Upper lobe of left lung (tissue), 6 donors: ENCODE data around the gene C4orf50. TPM values are rescaled to one million over a fixed set of nuclear protein-coding genes. Genes with fewer than 3 reads are reported as not detected.

Source experiments
- ATAC-seq, 2 donors: fragments of 200-7000 bp; cut with Tn5 transposase; one replicate each; pipeline ENCODE4 v1.9.1; 2022; ENCODE audit warnings: mild to moderate bottlenecking in 2 of 2, moderate library complexity in 2 of 2; ENCODE audit not compliant: low FRiP score in 2 of 2
- DNase-seq, 2 donors: peaks; one replicate each; pipeline ENCODE4 v3.0.0-alpha.2; 2019 to 2020
- H3K27ac ChIP-seq, 4 donors: fragments of 200-600 bp; sonication (generic); one replicate each; pipeline ENCODE4 v1.5.1; 2016 to 2019
- H3K27me3 ChIP-seq, 4 donors: fragments of 200-600 bp; sonication (generic); one replicate each; pipeline ENCODE4 v1.5.1; 2017 to 2019
- H3K36me3 ChIP-seq, 4 donors: fragments of 200-600 bp; sonication (generic); one replicate each; pipeline ENCODE4 v1.5.1; 2016 to 2019
- H3K4me1 ChIP-seq, 4 donors: fragments of 200-600 bp; sonication (generic); one replicate each; pipeline ENCODE4 v1.5.1; 2018 to 2019
- H3K4me3 ChIP-seq, 4 donors: fragments of 200-600 bp; sonication (generic); one replicate each; pipeline ENCODE4 v1.5.1; 2017 to 2019; ENCODE audit warnings: mild to moderate bottlenecking in 2 of 4, moderate library complexity in 1 of 4
- H3K9me3 ChIP-seq, 4 donors: fragments of 200-600 bp; sonication (generic); one replicate each; pipeline ENCODE4 v1.5.1; 2018 to 2019
- EP300 ChIP-seq, 4 donors: sonication (generic); formaldehyde crosslinking; IDR thresholded peaks; one replicate each; pipeline ENCODE4 v1.5.1; 2017; ENCODE audit warnings: antibody characterized with exemption in 4 of 4, control low read depth in 2 of 4
- POLR2A ChIP-seq, 4 donors: fragments of 450-650 bp; IDR thresholded peaks; one replicate each; pipeline ENCODE4 v1.5.1; 2016 to 2017; ENCODE audit warnings: antibody characterized with exemption in 4 of 4, mild to moderate bottlenecking in 2 of 4
- POLR2AphosphoS5 ChIP-seq, 2 donors: sonication (generic); formaldehyde crosslinking; IDR thresholded peaks; one replicate each; pipeline ENCODE4 v1.5.1; 2017; ENCODE audit warnings: antibody characterized with exemption in 2 of 2
- WGBS, 2 donors: methylation state at CpG; one replicate each; pipeline ENCODE4 v1.1.5; 2017 to 2018; 5-methylcytosine and 5-hydroxymethylcytosine counted together
- total RNA-seq, 6 donors: library from RNA; depleted of rRNA in 4 of 6; stranded (reverse); fragments of >200 nt in 4 of 6; gene quantifications; one replicate each; pipeline versions ENCODE4 v1.1.0 to v1.2.1, GENCODE V29; 2016 to 2021
- TF ChIP-seq, protein P1 (sequence below), 6 experiments: fragments of 450-650 bp in 4 of 6; fragments of 200-600 bp in 2 of 6; sonication (generic) in 2 of 6; IDR thresholded peaks; one replicate each; pipeline ENCODE4 v1.5.1; 2016 to 2019; ENCODE audit warnings: antibody characterized with exemption in 6 of 6
- donor health status: DM: no; HTN: no; CAD: no; lungs with moderate emphysema.
- donor health status: DM: no; HTN: yes; CAD: no; lungs with severe emphysema.

Gene C4orf50
- total RNA-seq, 6 donors from 2014 or later: 0.03 to 1.3 (median 0.65) TPM

DNA sequence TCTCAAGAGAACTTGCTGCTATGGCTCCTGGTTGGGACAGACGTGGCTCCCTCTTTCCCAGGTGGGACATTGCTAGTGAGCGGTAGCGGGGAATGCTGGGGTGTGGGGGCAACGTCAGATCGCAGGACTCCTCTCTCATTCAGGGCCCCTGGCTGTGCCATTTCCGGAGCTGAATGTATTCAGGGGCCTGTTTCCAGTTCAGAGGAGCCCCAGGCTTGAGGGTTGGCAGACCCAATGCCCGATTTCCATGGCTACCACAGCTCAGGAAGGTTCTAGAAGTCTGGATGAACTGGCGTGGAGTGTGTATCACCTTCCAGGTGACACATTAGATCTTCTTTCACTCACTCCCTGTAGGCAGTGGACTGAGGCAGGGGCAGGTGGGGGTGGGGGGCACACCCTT, 99.2 kb downstream of the C4orf50 start:
- Histone ChIP-seq H3K4me3 (no peak overlapping the region), H3K27me3 (no peaks in the 10 kb centered on the region), H3K4me1 (no peaks in the 10 kb centered on the region), H3K27ac (no peak overlapping the region), H3K9me3 (no peaks in the 10 kb centered on the region), H3K36me3 (no peaks in the 10 kb centered on the region)
- 87 to 100% methylated on average over 5 to 8 of the region's 8 CpGs for WGBS, 2 donors
- DNase-seq: no peak
- no peak for ATAC-seq
- TF ChIP-seq, protein P1, sequence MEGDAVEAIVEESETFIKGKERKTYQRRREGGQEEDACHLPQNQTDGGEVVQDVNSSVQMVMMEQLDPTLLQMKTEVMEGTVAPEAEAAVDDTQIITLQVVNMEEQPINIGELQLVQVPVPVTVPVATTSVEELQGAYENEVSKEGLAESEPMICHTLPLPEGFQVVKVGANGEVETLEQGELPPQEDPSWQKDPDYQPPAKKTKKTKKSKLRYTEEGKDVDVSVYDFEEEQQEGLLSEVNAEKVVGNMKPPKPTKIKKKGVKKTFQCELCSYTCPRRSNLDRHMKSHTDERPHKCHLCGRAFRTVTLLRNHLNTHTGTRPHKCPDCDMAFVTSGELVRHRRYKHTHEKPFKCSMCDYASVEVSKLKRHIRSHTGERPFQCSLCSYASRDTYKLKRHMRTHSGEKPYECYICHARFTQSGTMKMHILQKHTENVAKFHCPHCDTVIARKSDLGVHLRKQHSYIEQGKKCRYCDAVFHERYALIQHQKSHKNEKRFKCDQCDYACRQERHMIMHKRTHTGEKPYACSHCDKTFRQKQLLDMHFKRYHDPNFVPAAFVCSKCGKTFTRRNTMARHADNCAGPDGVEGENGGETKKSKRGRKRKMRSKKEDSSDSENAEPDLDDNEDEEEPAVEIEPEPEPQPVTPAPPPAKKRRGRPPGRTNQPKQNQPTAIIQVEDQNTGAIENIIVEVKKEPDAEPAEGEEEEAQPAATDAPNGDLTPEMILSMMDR (IDR thresholded peaks at IDR 0.05): no peak
- TF ChIP-seq POLR2A (IDR thresholded peaks at IDR 0.05): no peak
- no peak for TF ChIP-seq POLR2AphosphoS5 (IDR thresholded peaks at IDR 0.05)
- no peak for TF ChIP-seq EP300 (IDR thresholded peaks at IDR 0.05)

DNA sequence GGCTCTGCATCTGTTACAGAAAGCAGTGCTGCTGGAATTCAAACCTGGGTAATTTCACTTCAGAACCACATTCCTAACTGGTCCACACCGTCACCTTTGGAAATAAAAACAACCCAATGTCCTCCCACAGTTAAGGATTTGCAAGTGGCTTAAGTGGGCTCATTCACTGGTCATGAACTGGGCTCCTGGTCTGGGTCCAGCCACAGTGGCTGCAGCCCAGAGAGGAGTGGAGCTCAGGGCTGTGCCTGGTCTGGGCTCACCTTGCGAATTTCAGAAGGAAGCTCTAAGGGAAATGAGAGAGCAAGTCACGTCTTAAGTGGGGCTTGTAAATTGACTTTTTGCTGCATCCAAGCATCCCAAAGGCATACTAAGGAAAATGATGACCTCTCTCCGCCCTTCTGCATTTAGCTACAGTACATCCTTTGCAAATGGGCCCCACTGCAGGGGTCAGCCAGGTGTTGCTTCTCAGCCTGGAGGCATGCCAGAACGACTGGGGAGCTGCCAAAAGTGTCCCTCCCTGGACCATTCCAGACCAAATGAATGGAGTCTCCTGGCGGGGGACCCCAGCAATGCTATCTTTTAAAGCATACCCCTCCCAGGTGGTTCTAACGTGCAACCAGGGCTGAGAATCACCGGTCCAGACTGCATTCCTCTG, 99.8 kb downstream of the C4orf50 start:
- no peak overlapping the region for H3K27ac ChIP-seq
- no peak for DNase-seq
- WGBS, 2 donors: 53 to 64% methylated on average over 7 of the region's 8 CpGs
- H3K36me3 ChIP-seq: no peaks in the 10 kb centered on the region
- no peak for TF ChIP-seq POLR2AphosphoS5 (IDR thresholded peaks at IDR 0.05)
- TF ChIP-seq POLR2A (IDR thresholded peaks at IDR 0.05): no peak
- TF ChIP-seq, protein P1 (IDR thresholded peaks at IDR 0.05): no peak
- no peak for TF ChIP-seq EP300 (IDR thresholded peaks at IDR 0.05)
- no peaks in the 10 kb centered on the region for H3K4me1 ChIP-seq
- H3K27me3 ChIP-seq: no peaks in the 10 kb centered on the region
- ATAC-seq: no peak
- no peaks in the 10 kb centered on the region for H3K9me3 ChIP-seq
- H3K4me3 ChIP-seq: no peak overlapping the region

DNA sequence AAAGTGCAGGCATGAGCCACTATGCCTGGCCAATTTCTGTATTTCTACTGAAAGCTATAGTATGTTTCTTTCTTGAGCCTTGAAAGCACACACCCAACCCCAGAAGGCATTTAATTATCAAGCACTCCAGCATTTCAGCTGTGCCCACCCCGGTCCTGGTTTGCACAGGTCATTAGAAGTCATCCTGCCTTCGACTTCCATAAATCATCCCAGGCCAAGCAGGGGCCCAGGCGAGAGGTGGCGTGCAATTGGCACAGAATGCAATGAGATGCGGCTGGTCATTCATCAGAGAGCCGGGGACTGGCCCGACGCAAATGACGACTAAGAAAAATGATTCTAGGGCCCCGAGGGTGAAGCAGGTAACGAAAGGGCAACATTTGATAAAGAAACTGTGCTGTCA, 100.6 kb downstream of the C4orf50 start:
- no peaks in the 10 kb centered on the region for H3K27me3 ChIP-seq
- ATAC-seq (no peak), DNase-seq (no peak)
- H3K9me3 ChIP-seq: no peaks in the 10 kb centered on the region
- no peaks in the 10 kb centered on the region for H3K4me1 ChIP-seq
- H3K36me3 ChIP-seq: no peaks in the 10 kb centered on the region
- 55 to 75% methylated on average over 11 of the region's 11 CpGs for WGBS, 2 donors
- H3K4me3 ChIP-seq: no peak overlapping the region
- TF ChIP-seq POLR2AphosphoS5 (IDR thresholded peaks at IDR 0.05) (no peak), POLR2A (IDR thresholded peaks at IDR 0.05) (no peak), EP300 (IDR thresholded peaks at IDR 0.05) (no peak)
- TF ChIP-seq, protein P1 (IDR thresholded peaks at IDR 0.05): no peak
- H3K27ac ChIP-seq: no peak overlapping the region

DNA sequence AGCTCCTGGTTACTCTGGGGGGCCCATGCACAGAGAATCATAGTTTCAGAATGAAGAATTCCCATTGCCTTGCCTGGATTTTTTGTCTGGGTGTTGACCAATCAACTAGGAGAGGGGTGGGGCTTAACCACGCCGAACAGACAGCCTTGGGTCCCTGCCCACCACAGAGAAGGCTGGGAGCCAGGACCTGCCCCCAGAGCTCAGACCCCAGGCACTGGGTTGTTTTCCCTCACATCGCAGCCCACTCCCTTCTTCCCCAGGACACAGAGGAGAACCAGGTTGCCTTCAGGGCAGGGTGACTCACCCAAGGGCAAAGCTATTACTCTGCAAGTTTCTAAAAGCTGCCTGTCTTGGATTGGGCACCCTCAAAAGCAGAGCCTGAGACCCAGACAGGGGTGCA, 102.0 kb downstream of the C4orf50 start:
- WGBS, 2 donors: 76 to 77% methylated on average over 3 of the region's 3 CpGs
- H3K4me1 ChIP-seq: no peaks in the 10 kb centered on the region
- no peak overlapping the region for H3K27ac ChIP-seq
- no peak overlapping the region for H3K4me3 ChIP-seq
- DNase-seq: no peak
- ATAC-seq: no peak
- no peaks in the 10 kb centered on the region for H3K36me3 ChIP-seq
- no peak for TF ChIP-seq POLR2A (IDR thresholded peaks at IDR 0.05)
- TF ChIP-seq, protein P1 (IDR thresholded peaks at IDR 0.05): no peak
- no peak for TF ChIP-seq POLR2AphosphoS5 (IDR thresholded peaks at IDR 0.05)
- no peak for TF ChIP-seq EP300 (IDR thresholded peaks at IDR 0.05)
- no peaks in the 10 kb centered on the region for H3K27me3 ChIP-seq
- H3K9me3 ChIP-seq: no peaks in the 10 kb centered on the region

DNA sequence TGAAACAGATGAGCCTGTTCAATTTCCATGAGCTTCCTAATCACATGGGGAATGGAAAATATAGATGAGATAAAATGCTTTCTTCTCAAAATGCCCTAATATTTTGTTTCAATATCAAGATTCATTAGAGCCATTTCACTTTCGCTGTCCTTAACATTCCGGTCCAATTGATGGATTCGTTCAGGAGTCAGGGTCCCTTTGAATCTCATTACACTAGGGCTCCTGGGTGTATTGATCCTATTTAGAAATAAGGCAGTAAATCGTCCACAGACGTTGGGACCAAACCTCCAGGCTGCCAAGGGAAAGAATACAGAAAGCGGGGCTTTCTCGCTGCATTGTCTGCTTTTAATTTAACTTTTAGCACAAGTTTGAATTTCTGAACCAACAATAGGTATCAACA, 104.8 kb downstream of the C4orf50 start:
- 84 to 87% methylated on average over 7 of the region's 7 CpGs for WGBS, 2 donors
- ATAC-seq (no peak), DNase-seq (no peak)
- no peak overlapping the region for H3K4me3 ChIP-seq
- no peaks in the 10 kb centered on the region for H3K27me3 ChIP-seq
- H3K27ac ChIP-seq: no peak overlapping the region
- H3K36me3 ChIP-seq: no peaks in the 10 kb centered on the region
- TF ChIP-seq, protein P1 (IDR thresholded peaks at IDR 0.05): no peak
- TF ChIP-seq EP300 (IDR thresholded peaks at IDR 0.05): no peak
- no peak for TF ChIP-seq POLR2AphosphoS5 (IDR thresholded peaks at IDR 0.05)
- TF ChIP-seq POLR2A (IDR thresholded peaks at IDR 0.05): no peak
- no peaks in the 10 kb centered on the region for H3K9me3 ChIP-seq
- H3K4me1 ChIP-seq: no peaks in the 10 kb centered on the region
